B cell (primary cell): ENCODE results near the gene KAT7. TPM values are rescaled to one million over a fixed set of nuclear protein-coding genes. Genes with fewer than 3 reads are reported as not detected.

Experiments
- ATAC-seq: fragments of 200-7000 bp; cut with Tn5 transposase; one replicate; pipeline ENCODE4 v1.10.0; 2021; ENCODE audit warnings: low read depth, mild to moderate bottlenecking, moderate number of reproducible peaks, moderate library complexity
- CTCF ChIA-PET: fragments of 350-600 bp; sonication (Branson Sonifier 250); formaldehyde crosslinking; loops from one replicate; lab custom pipeline; 2021; ENCODE audit warnings: antibody characterized with exemption, inconsistent platforms; lab: Charles Lee
- POLR2A ChIA-PET: fragments of 350-600 bp; sonication (Branson Sonifier 250); formaldehyde crosslinking; loops from one replicate; lab custom pipeline; 2021; ENCODE audit warnings: antibody characterized with exemption; lab: Charles Lee
- DNase-seq: peaks from one replicate; pipeline ENCODE4 v3.0.0; 2013
- H2AFZ ChIP-seq: 2 replicates; pipeline ENCODE4 v1.6.1; 2012; ENCODE audit warnings: mild to moderate bottlenecking, low read depth, low read length; ENCODE audit not compliant: insufficient read depth, poor library complexity, severe bottlenecking
- H3K27ac ChIP-seq, 2 donors: 1 replicate in 1 of 2; 2 replicates in 1 of 2; pipeline ENCODE4 v1.5.1; 2012 to 2013; ENCODE audit warnings: low read length in 2 of 2, mild to moderate bottlenecking in 2 of 2, moderate library complexity in 1 of 2
- H3K27me3 ChIP-seq, 4 experiments: fragments of 200-600 bp in 1 of 4; sonication (generic) in 1 of 4; replicated peaks in 1 of 4; 1 replicate in 2 of 4; 2 replicates in 2 of 4; pipeline versions ENCODE4 v1.6.1 to v1.7.0; 2013 to 2016; ENCODE audit warnings: low read length in 3 of 4, mild to moderate bottlenecking in 2 of 4, mixed read lengths in 1 of 4, moderate library complexity in 1 of 4; ENCODE audit not compliant: insufficient read depth in 4 of 4, control insufficient read depth in 3 of 4; ENCODE audit errors: control extremely low read depth in 1 of 4
- H3K36me3 ChIP-seq, 2 experiments: replicated peaks in 1 of 2; 1 replicate in 1 of 2; 2 replicates in 1 of 2; pipeline versions ENCODE4 v1.6.1 to v1.7.1; 2013; ENCODE audit warnings: low read length in 1 of 2; ENCODE audit not compliant: insufficient read depth in 2 of 2, control insufficient read depth in 1 of 2; ENCODE audit errors: control extremely low read depth in 1 of 2, extremely low read depth in 1 of 2
- H3K4me1 ChIP-seq, 2 donors: fragments of 200-600 bp in 1 of 2; sonication (generic) in 1 of 2; 1 replicate in 1 of 2; 2 replicates in 1 of 2; pipeline versions ENCODE4 v1.5.1 to v1.6.1; 2013 to 2017; ENCODE audit warnings: low read length in 2 of 2; ENCODE audit not compliant: control insufficient read depth in 2 of 2, insufficient read depth in 2 of 2
- H3K4me2 ChIP-seq: replicated peaks from 2 replicates; pipeline ENCODE3; 2012; ENCODE audit warnings: mild to moderate bottlenecking, low read depth, low read length; ENCODE audit not compliant: poor library complexity, severe bottlenecking
- H3K4me3 ChIP-seq, 5 experiments: fragments of 200-600 bp in 1 of 5; sonication (generic) in 1 of 5; 1 replicate in 3 of 5; 2 replicates in 2 of 5; pipeline versions ENCODE4 v1.5.1 to v1.7.0; 2011 to 2016; ENCODE audit warnings: low read length in 4 of 5, mild to moderate bottlenecking in 4 of 5, low read depth in 2 of 5, control low read depth in 1 of 5, moderate library complexity in 1 of 5; ENCODE audit not compliant: insufficient read depth in 1 of 5; ENCODE audit errors: control extremely low read depth in 1 of 5, extremely low read depth in 1 of 5
- H3K79me2 ChIP-seq: fragments of 200-600 bp; sonication (generic); one replicate; pipeline ENCODE4 v1.6.0; 2016; ENCODE audit warnings: low read length; ENCODE audit not compliant: control insufficient read depth, insufficient read depth
- H3K9ac ChIP-seq: fragments of 200-600 bp; sonication (generic); 2 replicates; pipeline ENCODE4 v1.6.1; 2017; ENCODE audit warnings: mild to moderate bottlenecking, low read length, moderate library complexity
- H3K9me3 ChIP-seq, 3 donors: one replicate each; pipeline versions ENCODE4 v1.6.1 to v1.7.1; 2013; ENCODE audit warnings: low read length in 2 of 3; ENCODE audit not compliant: control insufficient read depth in 2 of 3, insufficient read depth in 1 of 3; ENCODE audit errors: control extremely low read depth in 1 of 3
- H4K20me1 ChIP-seq: 2 replicates; pipeline ENCODE4 v1.6.0; 2012; ENCODE audit warnings: mild to moderate bottlenecking, low read length; ENCODE audit not compliant: insufficient read depth, control insufficient read depth, poor library complexity, severe bottlenecking
- H3K27ac Mint-ChIP-seq: one replicate; pipeline ENCODE4 v1.8.0; 2021; ENCODE audit warnings: mixed read lengths
- H3K27me3 Mint-ChIP-seq: one replicate; pipeline ENCODE4 v1.8.0; 2021; ENCODE audit warnings: mixed read lengths
- H3K4me1 Mint-ChIP-seq: one replicate; pipeline ENCODE4 v1.8.0; 2021; ENCODE audit warnings: mixed read lengths
- H3K4me3 Mint-ChIP-seq: one replicate; pipeline ENCODE4 v1.8.0; 2021; ENCODE audit warnings: mixed read lengths
- H3K9me3 Mint-ChIP-seq: one replicate; pipeline ENCODE4 v1.8.0; 2022; ENCODE audit warnings: mixed read lengths; ENCODE audit not compliant: insufficient read depth
- EZH2 ChIP-seq: IDR thresholded peaks from 2 replicates; pipeline ENCODE4 v1.6.1; 2012; ENCODE audit warnings: borderline replicate concordance, low read depth, mild to moderate bottlenecking, moderate library complexity, low read length; ENCODE audit not compliant: insufficient read depth, poor library complexity, severe bottlenecking
- WGBS: methylation state at CpG from one replicate; pipeline ENCODE4 v1.1.5; 2013; ENCODE audit warnings: missing lambda C conversion rate; ENCODE audit not compliant: insufficient coverage; 5-methylcytosine and 5-hydroxymethylcytosine counted together
- intact Hi-C: fragments of 100-400 bp; cut with micrococcal nuclease; formaldehyde crosslinking; loops from one replicate; pipeline ENCODE4 v1.10.0; 2022
- polyA plus RNA-seq: library from polyadenylated mRNA; depleted of rRNA; stranded (reverse); fragments of >200 nt; gene quantifications from 2 replicates; pipeline ENCODE4 v1.2.3, GENCODE V29; 2012
- total RNA-seq, 2 donors: library from RNA; stranded (reverse); fragments of 120-200 nt in 1 of 2; gene quantifications; 1 replicate in 1 of 2; 2 replicates in 1 of 2; pipeline versions ENCODE4 v1.2.3 to v1.2.4, GENCODE V29; 2013 to 2022
- TF ChIP-seq, protein P1 (sequence below): fragments of 200-600 bp; IDR thresholded peaks from one replicate; pipeline ENCODE4 v1.8.0; 2022; ENCODE audit warnings: antibody characterized with exemption, mild to moderate bottlenecking

Gene KAT7
- total and polyA plus RNA-seq, 2 donors (not counting 1 experiment from before 2014, with no cell fraction given): 16.7 to 124 TPM

DNA sequence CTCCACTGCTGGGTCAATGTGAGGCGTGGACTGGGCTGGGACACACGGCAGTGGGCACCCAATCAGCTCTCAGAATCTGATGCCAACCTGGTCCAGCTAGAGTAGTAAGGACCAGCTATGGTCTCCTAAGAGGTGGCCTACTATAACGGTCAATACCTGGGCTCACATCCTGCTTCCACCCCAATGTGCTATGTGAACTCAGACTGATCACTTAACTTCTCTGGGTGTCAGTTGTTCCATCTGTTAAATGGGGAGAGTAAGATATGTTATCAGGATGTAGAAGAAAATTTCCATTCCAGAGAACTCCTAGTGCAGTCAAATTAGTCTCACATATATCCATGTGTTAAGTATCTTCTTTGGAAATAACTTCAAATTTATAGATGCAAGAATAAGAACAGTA is 38.8 kb upstream of the KAT7 start:
- ChIA-PET POLR2A (interaction anchor here (0.7 to 5.9 kb wide), 3 partner anchors 13 to 433 kb away, joined by 6 to 75 read pairs (median 15); partner anchors contain the start of genes FAM117A and KAT7), CTCF (interaction anchor here (1.6 to 5.3 kb wide), 2 partner anchors 11 to 12 kb away, joined by 4 to 55 read pairs; partner anchors contain the start of gene FAM117A)
- no peak overlapping the region for H3K4me3 ChIP-seq
- H3K4me2 ChIP-seq: no peak overlapping the region
- H3K9me3 ChIP-seq: no peaks in the 10 kb centered on the region
- DNase-seq: no peak
- WGBS: 96% methylated on average over 2 of the region's 3 CpGs
- H2AFZ ChIP-seq: no peak overlapping the region
- Mint-ChIP-seq H3K4me3 (peak overlapping the region; percentile 7), H3K27me3 (no peaks in the 10 kb centered on the region), H3K27ac (peak overlapping the region; percentile 61), H3K4me1 (peaks cover 80% of the 10 kb centered on the region), H3K9me3 (no peaks in the 10 kb centered on the region)
- TF ChIP-seq, protein P1, sequence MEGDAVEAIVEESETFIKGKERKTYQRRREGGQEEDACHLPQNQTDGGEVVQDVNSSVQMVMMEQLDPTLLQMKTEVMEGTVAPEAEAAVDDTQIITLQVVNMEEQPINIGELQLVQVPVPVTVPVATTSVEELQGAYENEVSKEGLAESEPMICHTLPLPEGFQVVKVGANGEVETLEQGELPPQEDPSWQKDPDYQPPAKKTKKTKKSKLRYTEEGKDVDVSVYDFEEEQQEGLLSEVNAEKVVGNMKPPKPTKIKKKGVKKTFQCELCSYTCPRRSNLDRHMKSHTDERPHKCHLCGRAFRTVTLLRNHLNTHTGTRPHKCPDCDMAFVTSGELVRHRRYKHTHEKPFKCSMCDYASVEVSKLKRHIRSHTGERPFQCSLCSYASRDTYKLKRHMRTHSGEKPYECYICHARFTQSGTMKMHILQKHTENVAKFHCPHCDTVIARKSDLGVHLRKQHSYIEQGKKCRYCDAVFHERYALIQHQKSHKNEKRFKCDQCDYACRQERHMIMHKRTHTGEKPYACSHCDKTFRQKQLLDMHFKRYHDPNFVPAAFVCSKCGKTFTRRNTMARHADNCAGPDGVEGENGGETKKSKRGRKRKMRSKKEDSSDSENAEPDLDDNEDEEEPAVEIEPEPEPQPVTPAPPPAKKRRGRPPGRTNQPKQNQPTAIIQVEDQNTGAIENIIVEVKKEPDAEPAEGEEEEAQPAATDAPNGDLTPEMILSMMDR: no peak
- no peak for TF ChIP-seq EZH2
- intact Hi-C loops: no loop called here
- ATAC-seq: no peak
- peaks cover 0 to 17% of the 10 kb centered on the region in 2 experiments for H3K36me3 ChIP-seq
- peaks cover 88% of the 10 kb centered on the region for H3K79me2 ChIP-seq
- no peak overlapping the region for H3K9ac ChIP-seq
- peaks cover 5% of the 10 kb centered on the region for H4K20me1 ChIP-seq
- no peaks in the 10 kb centered on the region for H3K27me3 ChIP-seq
- peaks cover 59 to 71% of the 10 kb centered on the region in 2 donors for H3K4me1 ChIP-seq
- peak overlapping the region; percentile 56 to 95 for H3K27ac ChIP-seq

DNA sequence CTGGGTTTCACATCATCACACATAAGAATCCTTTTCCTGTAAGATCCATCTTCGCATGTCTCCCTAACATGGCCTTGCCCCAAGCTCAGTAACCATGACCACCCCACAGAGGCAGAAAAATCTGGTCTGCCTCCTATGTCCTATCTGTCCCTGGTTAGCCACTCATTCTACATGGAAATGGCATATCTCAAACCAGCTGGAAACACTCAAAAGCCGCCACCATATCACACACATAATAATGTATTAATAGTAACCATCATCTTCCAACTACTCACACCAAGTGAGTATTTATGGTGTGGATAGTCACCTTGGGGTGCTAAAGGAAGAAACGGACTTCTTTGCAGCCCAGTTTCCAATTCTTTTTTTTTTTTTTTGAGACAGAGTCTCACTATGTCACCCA is 36.0 kb upstream of the KAT7 start:
- Histone ChIP-seq H3K27ac (peak overlapping the region in 1 of 2 donors; percentile 56), H3K4me3 (no peak overlapping the region), H3K9ac (no peak overlapping the region), H3K27me3 (no peaks in the 10 kb centered on the region), H3K36me3 (peaks cover 5 to 35% of the 10 kb centered on the region in 2 experiments), H3K79me2 (peaks cover 95% of the 10 kb centered on the region), H4K20me1 (peaks cover 28% of the 10 kb centered on the region), H3K9me3 (no peaks in the 10 kb centered on the region), H2AFZ (no peak overlapping the region), H3K4me2 (no peak overlapping the region), H3K4me1 (peaks cover 42 to 62% of the 10 kb centered on the region in 2 donors)
- POLR2A ChIA-PET: interaction anchor here (0.6 to 1.3 kb wide), 5 partner anchors 8 to 406 kb away, joined by 3 to 5 read pairs (median 4); partner anchors contain the start of genes FAM117A and KAT7
- WGBS: 17% methylated on average over 1 of the region's 3 CpGs
- intact Hi-C loops: no loop called here
- Mint-ChIP-seq H3K4me3 (peak overlapping the region; percentile 21), H3K4me1 (peaks cover 75% of the 10 kb centered on the region), H3K27me3 (no peaks in the 10 kb centered on the region), H3K27ac (peak overlapping the region; percentile 86), H3K9me3 (no peaks in the 10 kb centered on the region)
- TF ChIP-seq, protein P1: no peak
- no peak for TF ChIP-seq EZH2
- ATAC-seq (no peak), DNase-seq (no peak)
- CTCF ChIA-PET: interaction anchor here (0.5 to 1.8 kb wide), 6 partner anchors 10 to 185 kb away, joined by 3 to 5 read pairs (median 3); partner anchors contain the start of gene FAM117A
